HG03025 (cell line): ENCODE data around the gene HOXD11.

Source experiments
- ATAC-seq: cut with Tn5 transposase; IDR thresholded peaks from one replicate; pipeline ENCODE4 v1.9.1; 2021; ENCODE audit warnings: mild to moderate bottlenecking, moderate library complexity; ENCODE audit not compliant: unreplicated experiment, low FRiP score

Gene HOXD11

GRCh38 chr2:176092270-176093144 is 14.6 kb upstream of the HOXD11 start, which contains the start of gene HOXD13:
TSS of gene HOXD13 (plus strand) at chr2:176092721. CDS start at chr2:176092891, 170 bp downstream.
- ATAC-seq = no peak

GRCh38 chr2:176093145-176093897 is 13.8 kb upstream of the HOXD11 start:
- no peak for ATAC-seq

- ATAC-seq = no peak
Observed at GRCh38 chr2:176093898-176094249, 13.2 kb upstream of the HOXD11 start.

GRCh38 chr2:176094349-176094748 is 12.7 kb upstream of the HOXD11 start:
- no peak for ATAC-seq

GRCh38 chr2:176095421-176095820 is 11.7 kb upstream of the HOXD11 start:
- no peak for ATAC-seq

- no peak for ATAC-seq
Observed at GRCh38 chr2:176096243-176096985, 10.7 kb upstream of the HOXD11 start.

GRCh38 chr2:176096986-176097819 is 9.9 kb upstream of the HOXD11 start:
- ATAC-seq = no peak

GRCh38 chr2:176097820-176098365 is 9.2 kb upstream of the HOXD11 start:
- no peak for ATAC-seq

- ATAC-seq = no peak
Observed at GRCh38 chr2:176098366-176099158, 8.5 kb upstream of the HOXD11 start.

- ATAC-seq = no peak
Observed at GRCh38 chr2:176099159-176099727, 7.8 kb upstream of the HOXD11 start.

GRCh38 chr2:176099728-176100546 is 7.1 kb upstream of the HOXD11 start, which contains the start of gene HOXD12:
TSS of gene HOXD12 (plus strand) at chr2:176099795. CDS start at chr2:176099802, 7 bp downstream.
- ATAC-seq = no peak

- ATAC-seq = no peak
Observed at GRCh38 chr2:176100547-176101140, 6.4 kb upstream of the HOXD11 start.

GRCh38 chr2:176101216-176101830 is 5.8 kb upstream of the HOXD11 start:
- no peak for ATAC-seq

GRCh38 chr2:176101842-176102241 is 5.2 kb upstream of the HOXD11 start:
- no peak for ATAC-seq

GRCh38 chr2:176102309-176102866 is 4.7 kb upstream of the HOXD11 start:
- ATAC-seq = no peak

- ATAC-seq = no peak
Observed at GRCh38 chr2:176103194-176103593, 3.9 kb upstream of the HOXD11 start.
